Keratinocyte (primary cell): Measurements from ENCODE around the gene CCDC69. TPM values are rescaled to one million over a fixed set of nuclear protein-coding genes. Genes with fewer than 3 reads are reported as not detected.
A peak's percentile ranks its signal among the peaks of the same experiment; 100 is the strongest.

Experiments
- DNase-seq: peaks from one replicate; pipeline ENCODE4 v3.0.0-alpha.2; 2011; ENCODE audit warnings: low read depth, missing footprints, low spot score
- FAIRE-seq: peaks from 2 replicates; lab custom pipeline; 2011; peaks lifted over from hg19 to GRCh38; lab: Jason Lieb, UNC
- H2AFZ ChIP-seq: 2 replicates; pipeline ENCODE4 v1.6.0; 2012; ENCODE audit warnings: low read length, control low read depth, inconsistent platforms; ENCODE audit not compliant: control insufficient read depth
- H3K27ac ChIP-seq: 2 replicates; pipeline ENCODE4 v1.5.1; 2011; ENCODE audit warnings: low read length; ENCODE audit not compliant: control insufficient read depth, insufficient read depth
- H3K27me3 ChIP-seq: 3 replicates; pipeline ENCODE4 v1.6.0; 2011; ENCODE audit warnings: low read length; ENCODE audit not compliant: control insufficient read depth, insufficient read depth; ENCODE audit errors: extremely low read depth
- H3K36me3 ChIP-seq, 2 experiments: 2 replicates in 1 of 2; 3 replicates in 1 of 2; pipeline ENCODE4 v1.5.1; 2011; ENCODE audit warnings: low read length in 2 of 2, mild to moderate bottlenecking in 1 of 2; ENCODE audit not compliant: control insufficient read depth in 2 of 2, insufficient read depth in 2 of 2; ENCODE audit errors: extremely low read depth in 1 of 2
- H3K4me1 ChIP-seq: 3 replicates; pipeline ENCODE4 v1.5.1; 2011; ENCODE audit warnings: low read length; ENCODE audit not compliant: control insufficient read depth, insufficient read depth; ENCODE audit errors: extremely low read depth
- H3K4me2 ChIP-seq: 3 replicates; pipeline ENCODE4 v1.6.0; 2011; ENCODE audit warnings: low read depth, low read length; ENCODE audit not compliant: control insufficient read depth, insufficient read depth; ENCODE audit errors: extremely low read depth
- H3K4me3 ChIP-seq, 3 experiments: fragments of 200-600 bp in 1 of 3; sonication (generic) in 1 of 3; 2 replicates in 2 of 3; 3 replicates in 1 of 3; pipeline ENCODE4 v1.5.1; 2011 to 2016; ENCODE audit warnings: low read length in 3 of 3, mild to moderate bottlenecking in 3 of 3, control low read depth in 2 of 3, inconsistent platforms in 1 of 3, low read depth in 1 of 3, mixed read lengths in 1 of 3, mixed run types in 1 of 3, moderate library complexity in 1 of 3; ENCODE audit not compliant: control insufficient read depth in 2 of 3, insufficient read depth in 2 of 3; ENCODE audit errors: extremely low read depth in 1 of 3
- H3K79me2 ChIP-seq: 2 replicates; pipeline ENCODE4 v1.6.0; 2012; ENCODE audit warnings: low read length; ENCODE audit not compliant: control insufficient read depth, insufficient read depth
- H3K9ac ChIP-seq: 3 replicates; pipeline ENCODE4 v1.6.0; 2011; ENCODE audit warnings: low read length; ENCODE audit not compliant: control insufficient read depth, insufficient read depth; ENCODE audit errors: extremely low read depth
- H3K9me1 ChIP-seq: 3 replicates; pipeline ENCODE4 v1.6.0; 2011; ENCODE audit warnings: low read length; ENCODE audit not compliant: control insufficient read depth, insufficient read depth; ENCODE audit errors: extremely low read depth
- H3K9me3 ChIP-seq: 2 replicates; pipeline ENCODE4 v1.5.1; 2012; ENCODE audit warnings: low read depth, low read length; ENCODE audit not compliant: control insufficient read depth
- H4K20me1 ChIP-seq: 3 replicates; pipeline ENCODE4 v1.6.0; 2011; ENCODE audit warnings: low read length; ENCODE audit not compliant: control insufficient read depth, insufficient read depth; ENCODE audit errors: extremely low read depth
- EZH2 ChIP-seq: IDR thresholded peaks from one replicate; pipeline ENCODE4 v1.6.1; 2012; ENCODE audit warnings: inconsistent platforms, mild to moderate bottlenecking, low read length, moderate library complexity
- dilution Hi-C: fragments of 300-500 bp; cut with MboI; formaldehyde crosslinking; loops from one replicate; pipeline ENCODE4 v1.7.0; 2020; ENCODE audit warnings: low sequenced_read_pairs; ENCODE audit not compliant: extremely low pct_ligation_motif_present
- polyA plus RNA-seq, 5 experiments: library from polyadenylated mRNA; depleted of rRNA in 3 of 5; stranded (reverse) in 3 of 5; stranded (forward) in 1 of 5; unstranded in 1 of 5; fragments of >200 nt; gene quantifications; 1 replicate in 1 of 5; 2 replicates in 3 of 5; 3 replicates in 1 of 5; pipeline versions ENCODE4 v1.2.1 to v1.2.3, GENCODE V29; 2011 to 2012; ENCODE audit warnings: missing spikeins in 2 of 5, low read depth in 1 of 5, low replicate concordance in 1 of 5
- TF ChIP-seq, protein P1 (sequence below), 3 experiments: IDR thresholded peaks in 1 of 3; conservative IDR thresholded peaks in 1 of 3; optimal IDR thresholded peaks in 1 of 3; 2 replicates in 2 of 3; 3 replicates in 1 of 3; pipeline versions ENCODE3 to v1.5.1; 2011; ENCODE audit warnings: low read length in 3 of 3, mild to moderate bottlenecking in 3 of 3, moderate library complexity in 2 of 3, control low read depth in 1 of 3, inconsistent platforms in 1 of 3; ENCODE audit not compliant: insufficient read depth in 2 of 3; ENCODE audit errors: extremely low read depth in 1 of 3

Gene CCDC69
- polyA plus RNA-seq, 1 donor (not counting 4 experiments of a cell fraction or from before 2014, with no cell fraction given) = 4.1 TPM

GRCh38 chr5:151157426-151158286 lies 66.2 kb downstream of the CCDC69 start, which contains the start of gene ANXA6:
Gene ANXA6 (minus strand): TSS chr5:151157779. CDS start chr5:151147901, 9,878 bp downstream.
- Histone ChIP-seq H3K4me3 (peak within 1 kb of the TSS; percentile 51 to 78 (median 73)), H2AFZ (peak within 1 kb of the TSS; percentile 88), H3K27ac (no peak within 1 kb of the TSS), H3K9me1 (no peaks in the 10 kb centered on the region), H3K9me3 (no peaks in the 10 kb centered on the region), H3K27me3 (peaks cover 19% of the 10 kb centered on the region), H3K79me2 (peaks cover 6% of the 10 kb centered on the region), H3K9ac (peak within 1 kb of the TSS; percentile 50), H4K20me1 (no peaks in the 10 kb centered on the region), H3K4me2 (peak within 1 kb of the TSS; percentile 96), H3K4me1 (peaks cover 19% of the 10 kb centered on the region), H3K36me3 (no peaks in the 10 kb centered on the region)
- dilution Hi-C loops = no loop called here
- FAIRE-seq (no peak), DNase-seq (no peak)
- TF ChIP-seq, protein P1, sequence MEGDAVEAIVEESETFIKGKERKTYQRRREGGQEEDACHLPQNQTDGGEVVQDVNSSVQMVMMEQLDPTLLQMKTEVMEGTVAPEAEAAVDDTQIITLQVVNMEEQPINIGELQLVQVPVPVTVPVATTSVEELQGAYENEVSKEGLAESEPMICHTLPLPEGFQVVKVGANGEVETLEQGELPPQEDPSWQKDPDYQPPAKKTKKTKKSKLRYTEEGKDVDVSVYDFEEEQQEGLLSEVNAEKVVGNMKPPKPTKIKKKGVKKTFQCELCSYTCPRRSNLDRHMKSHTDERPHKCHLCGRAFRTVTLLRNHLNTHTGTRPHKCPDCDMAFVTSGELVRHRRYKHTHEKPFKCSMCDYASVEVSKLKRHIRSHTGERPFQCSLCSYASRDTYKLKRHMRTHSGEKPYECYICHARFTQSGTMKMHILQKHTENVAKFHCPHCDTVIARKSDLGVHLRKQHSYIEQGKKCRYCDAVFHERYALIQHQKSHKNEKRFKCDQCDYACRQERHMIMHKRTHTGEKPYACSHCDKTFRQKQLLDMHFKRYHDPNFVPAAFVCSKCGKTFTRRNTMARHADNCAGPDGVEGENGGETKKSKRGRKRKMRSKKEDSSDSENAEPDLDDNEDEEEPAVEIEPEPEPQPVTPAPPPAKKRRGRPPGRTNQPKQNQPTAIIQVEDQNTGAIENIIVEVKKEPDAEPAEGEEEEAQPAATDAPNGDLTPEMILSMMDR (optimal IDR thresholded peaks at IDR 0.05 in 1 of 3, IDR thresholded peaks at IDR 0.05 in 1 of 3, conservative IDR thresholded peaks at IDR 0.05 in 1 of 3; ENCODE audit: extremely low read depth in 1 of 3, insufficient read depth in 2 of 3, low read length in 3 of 3) = no peak
- TF ChIP-seq EZH2 = no peak

GRCh38 chr5:151156507-151157420 lies 67.1 kb downstream of the CCDC69 start:
- Histone ChIP-seq H3K4me3 (peak overlapping the region; percentile 51 to 78 (median 73)), H2AFZ (peak overlapping the region; percentile 88), H4K20me1 (no peaks in the 10 kb centered on the region), H3K36me3 (no peaks in the 10 kb centered on the region), H3K9me1 (no peaks in the 10 kb centered on the region), H3K9ac (peak overlapping the region; percentile 50), H3K27ac (no peak overlapping the region), H3K79me2 (peaks cover 6% of the 10 kb centered on the region), H3K9me3 (no peaks in the 10 kb centered on the region), H3K4me2 (peak overlapping the region; percentile 96), H3K4me1 (peaks cover 19% of the 10 kb centered on the region), H3K27me3 (peaks cover 19% of the 10 kb centered on the region)
- DNase-seq (no peak), FAIRE-seq (no peak)
- dilution Hi-C loops = no loop called here
- TF ChIP-seq, protein P1 (optimal IDR thresholded peaks at IDR 0.05 in 1 of 3, IDR thresholded peaks at IDR 0.05 in 1 of 3, conservative IDR thresholded peaks at IDR 0.05 in 1 of 3; ENCODE audit: extremely low read depth in 1 of 3, insufficient read depth in 2 of 3, low read length in 3 of 3) = no peak
- TF ChIP-seq EZH2 = no peak
